ENCODE results near the gene ZNF385A. TPM values are rescaled to one million over a fixed set of nuclear protein-coding genes. Genes with fewer than 3 reads are reported as not detected.

ZNF385A gene
- total and polyA plus RNA-seq, 2 of the 4 experiments (the other 2 are of a cell fraction) = 0.36 to 2.5 TPM

DNA sequence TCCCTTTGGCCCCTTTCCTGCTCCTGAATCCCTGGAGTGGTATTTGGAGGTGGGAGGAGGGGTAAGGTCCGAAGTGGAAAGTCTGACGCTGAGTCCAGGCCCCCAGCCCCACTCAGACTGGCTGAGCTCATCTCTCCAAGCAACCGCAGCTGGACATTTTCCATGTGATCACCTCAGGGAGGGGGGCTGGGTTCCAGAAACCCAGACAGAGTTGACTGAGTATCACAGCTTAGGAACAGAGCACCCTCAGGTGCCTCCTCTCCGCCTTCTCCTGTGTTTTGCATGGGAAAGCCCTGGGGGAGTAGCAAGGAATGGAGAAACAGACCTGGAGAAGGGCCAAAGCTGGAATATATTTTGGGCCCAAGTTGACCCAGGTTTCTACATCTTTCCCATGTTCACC lies 42.6 kb upstream of the ZNF385A start:
- Histone ChIP-seq H3K18ac (ENCODE audit: low read depth, low read length) (no peak overlapping the region), H4K20me1 (ENCODE audit: insufficient read depth, low read length) (no peaks in the 10 kb centered on the region), H3K9me1 (ENCODE audit: insufficient read depth, low read length) (peaks cover 25% of the 10 kb centered on the region), H2AFZ (replicated peaks; ENCODE audit: low read length, poor library complexity) (no peak overlapping the region), H3K36me3 (ENCODE audit: control insufficient read depth, insufficient read depth, low read length) (no peaks in the 10 kb centered on the region), H2AK9ac (replicated peaks; ENCODE audit: low read depth, low read length, poor library complexity) (no peak overlapping the region), H3K9ac (ENCODE audit: low read depth, low read length) (no peak overlapping the region), H4K8ac (ENCODE audit: low read depth in 2 of 2, low read length in 2 of 2) (peak overlapping the region; percentile 55 to 80; a peak in 3 of 4 replicates), H3K27ac (ENCODE audit: insufficient read depth, low read length) (no peak overlapping the region), H2BK20ac (ENCODE audit: low read depth, low read length) (peak overlapping the region; percentile 90; the same call in 1 of the 2 replicates), H4K5ac (ENCODE audit: low read depth, low read length) (no peak overlapping the region), H3K4me2 (ENCODE audit: low read depth, low read length) (no peak overlapping the region), H2BK120ac (ENCODE audit: low read depth, low read length) (peak overlapping the region; percentile 93), H3K27me3 (ENCODE audit: control insufficient read depth, insufficient read depth, low read length) (no peaks in the 10 kb centered on the region), H3K4me3 (ENCODE audit: insufficient read depth, low read depth, low read length) (no peak overlapping the region), H3K79me1 (ENCODE audit: low read depth in 1 of 2, low read length in 2 of 2) (peaks cover 1 to 10% of the 10 kb centered on the region in 2 experiments; a peak in 2 of 4 replicates), H3K14ac (replicated peaks; ENCODE audit: low read depth, low read length) (peak overlapping the region; percentile 83; the same call in 1 of the 2 replicates), H2BK5ac (ENCODE audit: low read depth, low read length, poor library complexity, severe bottlenecking) (peak overlapping the region; percentile 48), H3K56ac (ENCODE audit: extremely low read depth, insufficient read depth, low read length) (no peak overlapping the region), H3K4me1 (ENCODE audit: control insufficient read depth, insufficient read depth, low read length) (peaks cover 18% of the 10 kb centered on the region), H3K23ac (ENCODE audit: low read depth, low read length) (no peak overlapping the region), H3K9me3 (ENCODE audit: control insufficient read depth, insufficient read depth, low read length) (no peaks in the 10 kb centered on the region), H4K91ac (ENCODE audit: insufficient read depth, low read depth, low read length) (peak overlapping the region; percentile 78; the same call in 1 of the 2 replicates), H2AK5ac (ENCODE audit: low read depth, low read length) (peak overlapping the region; percentile 96), H3K4ac (ENCODE audit: low read depth, low read length) (peak overlapping the region; percentile 92; the same call in 1 of the 2 replicates), H2BK15ac (ENCODE audit: low read depth, low read length) (peak overlapping the region; percentile 81; the same call in 1 of the 3 replicates)
- ChIA-PET CTCF (interaction anchor here (1.2 kb wide), 1 partner anchor 48 kb away, joined by 4 read pairs; no protein-coding TSS in a partner anchor), POLR2A (ENCODE audit: unreplicated experiment) (no interaction called here)
- TF ChIP-seq MAFK (IDR thresholded peaks at IDR 0.05; ENCODE audit: low read depth, low read length) = no peak
- no peak for TF ChIP-seq RFX5 (IDR thresholded peaks at IDR 0.05; ENCODE audit: low read depth, low read length)
- no peak for TF ChIP-seq FOS (IDR thresholded peaks at IDR 0.05; ENCODE audit: low read depth, low read length)
- TF ChIP-seq CEBPB (IDR thresholded peaks at IDR 0.05; ENCODE audit: low read depth, low read length) = no peak
- no peak for TF ChIP-seq SMC3 (IDR thresholded peaks at IDR 0.05; ENCODE audit: low read depth, low read length)
- no peak for TF ChIP-seq NFE2L2 (IDR thresholded peaks at IDR 0.05; ENCODE audit: low read depth, low read length)
- no peak for TF ChIP-seq MXI1 (IDR thresholded peaks at IDR 0.05; ENCODE audit: borderline replicate concordance, low read depth, low read length)
- TF ChIP-seq, protein P1, sequence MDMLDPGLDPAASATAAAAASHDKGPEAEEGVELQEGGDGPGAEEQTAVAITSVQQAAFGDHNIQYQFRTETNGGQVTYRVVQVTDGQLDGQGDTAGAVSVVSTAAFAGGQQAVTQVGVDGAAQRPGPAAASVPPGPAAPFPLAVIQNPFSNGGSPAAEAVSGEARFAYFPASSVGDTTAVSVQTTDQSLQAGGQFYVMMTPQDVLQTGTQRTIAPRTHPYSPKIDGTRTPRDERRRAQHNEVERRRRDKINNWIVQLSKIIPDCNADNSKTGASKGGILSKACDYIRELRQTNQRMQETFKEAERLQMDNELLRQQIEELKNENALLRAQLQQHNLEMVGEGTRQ (IDR thresholded peaks at IDR 0.05; ENCODE audit: low read depth, low read length) = no peak
- no peak for TF ChIP-seq CHD1 (IDR thresholded peaks at IDR 0.05; ENCODE audit: low read depth, low read length)
- TF ChIP-seq, protein P2, sequence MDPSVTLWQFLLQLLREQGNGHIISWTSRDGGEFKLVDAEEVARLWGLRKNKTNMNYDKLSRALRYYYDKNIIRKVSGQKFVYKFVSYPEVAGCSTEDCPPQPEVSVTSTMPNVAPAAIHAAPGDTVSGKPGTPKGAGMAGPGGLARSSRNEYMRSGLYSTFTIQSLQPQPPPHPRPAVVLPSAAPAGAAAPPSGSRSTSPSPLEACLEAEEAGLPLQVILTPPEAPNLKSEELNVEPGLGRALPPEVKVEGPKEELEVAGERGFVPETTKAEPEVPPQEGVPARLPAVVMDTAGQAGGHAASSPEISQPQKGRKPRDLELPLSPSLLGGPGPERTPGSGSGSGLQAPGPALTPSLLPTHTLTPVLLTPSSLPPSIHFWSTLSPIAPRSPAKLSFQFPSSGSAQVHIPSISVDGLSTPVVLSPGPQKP (IDR thresholded peaks at IDR 0.05; ENCODE audit: borderline replicate concordance, low read depth, low read length) = no peak
- TF ChIP-seq POLR2A (IDR thresholded peaks at IDR 0.05; ENCODE audit: low read depth, low read length) = no peak
- no peak for TF ChIP-seq MAZ (IDR thresholded peaks at IDR 0.05; ENCODE audit: borderline replicate concordance, low read depth, low read length)
- TF ChIP-seq, protein P3, sequence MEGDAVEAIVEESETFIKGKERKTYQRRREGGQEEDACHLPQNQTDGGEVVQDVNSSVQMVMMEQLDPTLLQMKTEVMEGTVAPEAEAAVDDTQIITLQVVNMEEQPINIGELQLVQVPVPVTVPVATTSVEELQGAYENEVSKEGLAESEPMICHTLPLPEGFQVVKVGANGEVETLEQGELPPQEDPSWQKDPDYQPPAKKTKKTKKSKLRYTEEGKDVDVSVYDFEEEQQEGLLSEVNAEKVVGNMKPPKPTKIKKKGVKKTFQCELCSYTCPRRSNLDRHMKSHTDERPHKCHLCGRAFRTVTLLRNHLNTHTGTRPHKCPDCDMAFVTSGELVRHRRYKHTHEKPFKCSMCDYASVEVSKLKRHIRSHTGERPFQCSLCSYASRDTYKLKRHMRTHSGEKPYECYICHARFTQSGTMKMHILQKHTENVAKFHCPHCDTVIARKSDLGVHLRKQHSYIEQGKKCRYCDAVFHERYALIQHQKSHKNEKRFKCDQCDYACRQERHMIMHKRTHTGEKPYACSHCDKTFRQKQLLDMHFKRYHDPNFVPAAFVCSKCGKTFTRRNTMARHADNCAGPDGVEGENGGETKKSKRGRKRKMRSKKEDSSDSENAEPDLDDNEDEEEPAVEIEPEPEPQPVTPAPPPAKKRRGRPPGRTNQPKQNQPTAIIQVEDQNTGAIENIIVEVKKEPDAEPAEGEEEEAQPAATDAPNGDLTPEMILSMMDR (conservative IDR thresholded peaks at IDR 0.05; ENCODE audit: low read depth, low read length) = no peak
- no peak for TF ChIP-seq BHLHE40 (IDR thresholded peaks at IDR 0.05; ENCODE audit: low read depth, low read length)
- no peak for TF ChIP-seq RCOR1 (IDR thresholded peaks at IDR 0.05; ENCODE audit: insufficient replicate concordance, low read length)
- no peak for TF ChIP-seq RAD21 (IDR thresholded peaks at IDR 0.05; ENCODE audit: low read length)
- intact Hi-C loops (cut with micrococcal nuclease) (no loop called here), in situ Hi-C loops (cut with MboI; ENCODE audit: low sequenced_read_pairs) (no loop called here), dilution Hi-C loops (cut with HindIII; ENCODE audit: low sequenced_read_pairs, unreplicated experiment) (no loop called here)
- DNase-seq (no peak), ATAC-seq (ENCODE audit: low read depth) (no peak)
- no TSS peak for BruUV-seq (replicated peaks)
- 85% methylated on average over 4 of the region's 4 CpGs; no CpG with 5 or more reads in 1 of the 2 experiments for WGBS, 2 experiments (ENCODE audit: extremely low coverage in 2 of 2, insufficient read length in 1 of 2)
